ENCODE data around the gene PRKN. TPM values are rescaled to one million over a fixed set of nuclear protein-coding genes. Genes with fewer than 3 reads are reported as not detected.

PRKN gene
- polyA plus RNA-seq, 1 experiment, result 0.71 TPM

GRCh38 chr6:162713974-162714780 lies 13.4 kb downstream of the PRKN start:
- Histone ChIP-seq H3K4me3 (ENCODE audit: low read depth, low read length) (no peak overlapping the region), H3K27me3 (ENCODE audit: control insufficient read depth, insufficient read depth, low read length) (no peaks in the 10 kb centered on the region), H3K36me3 (ENCODE audit: control insufficient read depth, insufficient read depth, low read length) (no peaks in the 10 kb centered on the region)
- CTCF ChIA-PET, result no interaction called here
- DNase-seq (ENCODE audit: low read depth), result no peak
- TF ChIP-seq, protein P1, sequence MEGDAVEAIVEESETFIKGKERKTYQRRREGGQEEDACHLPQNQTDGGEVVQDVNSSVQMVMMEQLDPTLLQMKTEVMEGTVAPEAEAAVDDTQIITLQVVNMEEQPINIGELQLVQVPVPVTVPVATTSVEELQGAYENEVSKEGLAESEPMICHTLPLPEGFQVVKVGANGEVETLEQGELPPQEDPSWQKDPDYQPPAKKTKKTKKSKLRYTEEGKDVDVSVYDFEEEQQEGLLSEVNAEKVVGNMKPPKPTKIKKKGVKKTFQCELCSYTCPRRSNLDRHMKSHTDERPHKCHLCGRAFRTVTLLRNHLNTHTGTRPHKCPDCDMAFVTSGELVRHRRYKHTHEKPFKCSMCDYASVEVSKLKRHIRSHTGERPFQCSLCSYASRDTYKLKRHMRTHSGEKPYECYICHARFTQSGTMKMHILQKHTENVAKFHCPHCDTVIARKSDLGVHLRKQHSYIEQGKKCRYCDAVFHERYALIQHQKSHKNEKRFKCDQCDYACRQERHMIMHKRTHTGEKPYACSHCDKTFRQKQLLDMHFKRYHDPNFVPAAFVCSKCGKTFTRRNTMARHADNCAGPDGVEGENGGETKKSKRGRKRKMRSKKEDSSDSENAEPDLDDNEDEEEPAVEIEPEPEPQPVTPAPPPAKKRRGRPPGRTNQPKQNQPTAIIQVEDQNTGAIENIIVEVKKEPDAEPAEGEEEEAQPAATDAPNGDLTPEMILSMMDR (IDR thresholded peaks at IDR 0.05; ENCODE audit: insufficient read depth, low read depth, low read length), result no peak
- POLR2A ChIA-PET, result no interaction called here

DNA sequence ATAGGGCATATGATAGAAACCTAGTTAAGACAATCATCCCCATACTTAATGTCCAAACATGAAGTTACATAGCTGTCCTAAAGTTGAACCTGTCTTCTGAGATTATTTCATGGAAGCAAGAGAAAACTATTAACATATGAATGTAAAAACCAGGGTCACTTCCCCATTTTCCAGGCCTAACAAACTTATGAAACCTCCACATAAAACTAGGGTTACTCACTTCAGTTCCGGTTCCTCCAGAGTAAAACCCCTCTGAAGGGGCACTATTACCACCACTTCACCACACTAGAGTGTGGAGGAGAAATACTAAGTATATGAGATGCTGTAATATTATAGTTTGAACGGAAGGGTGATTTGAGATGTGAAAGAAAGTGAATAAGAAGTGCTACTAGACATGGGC lies 14.9 kb downstream of the PRKN start:
- H3K4me3 ChIP-seq (ENCODE audit: low read depth, low read length), result no peak overlapping the region
- DNase-seq (ENCODE audit: low read depth), result no peak
- H3K27me3 ChIP-seq (ENCODE audit: control insufficient read depth, insufficient read depth, low read length), result no peaks in the 10 kb centered on the region
- H3K36me3 ChIP-seq (ENCODE audit: control insufficient read depth, insufficient read depth, low read length), result no peaks in the 10 kb centered on the region
- CTCF ChIA-PET, result no interaction called here
- POLR2A ChIA-PET, result no interaction called here
- TF ChIP-seq, protein P1 (IDR thresholded peaks at IDR 0.05; ENCODE audit: insufficient read depth, low read depth, low read length), result no peak

GRCh38 chr6:162711376-162711775 lies 16.2 kb downstream of the PRKN start:
- POLR2A ChIA-PET, result no interaction called here
- Histone ChIP-seq H3K27me3 (ENCODE audit: control insufficient read depth, insufficient read depth, low read length) (no peaks in the 10 kb centered on the region), H3K36me3 (ENCODE audit: control insufficient read depth, insufficient read depth, low read length) (no peaks in the 10 kb centered on the region), H3K4me3 (ENCODE audit: low read depth, low read length) (no peak overlapping the region)
- DNase-seq (ENCODE audit: low read depth), result no peak
- TF ChIP-seq, protein P1 (IDR thresholded peaks at IDR 0.05; ENCODE audit: insufficient read depth, low read depth, low read length), result no peak
- CTCF ChIA-PET, result no interaction called here

- TF ChIP-seq, protein P1 (IDR thresholded peaks at IDR 0.05; ENCODE audit: insufficient read depth, low read depth, low read length), result no peak
- no peaks in the 10 kb centered on the region for H3K36me3 ChIP-seq (ENCODE audit: control insufficient read depth, insufficient read depth, low read length)
- DNase-seq (ENCODE audit: low read depth), result no peak
- ChIA-PET POLR2A (no interaction called here), CTCF (no interaction called here)
- no peak overlapping the region for H3K4me3 ChIP-seq (ENCODE audit: low read depth, low read length)
- H3K27me3 ChIP-seq (ENCODE audit: control insufficient read depth, insufficient read depth, low read length), result no peaks in the 10 kb centered on the region
Measured at GRCh38 chr6:162710936-162711335, 16.6 kb downstream of the PRKN start.

GRCh38 chr6:162710419-162710818 lies 17.1 kb downstream of the PRKN start:
- TF ChIP-seq, protein P1 (IDR thresholded peaks at IDR 0.05; ENCODE audit: insufficient read depth, low read depth, low read length), result no peak
- ChIA-PET CTCF (no interaction called here), POLR2A (no interaction called here)
- DNase-seq (ENCODE audit: low read depth), result no peak
- no peaks in the 10 kb centered on the region for H3K36me3 ChIP-seq (ENCODE audit: control insufficient read depth, insufficient read depth, low read length)
- H3K4me3 ChIP-seq (ENCODE audit: low read depth, low read length), result no peak overlapping the region
- H3K27me3 ChIP-seq (ENCODE audit: control insufficient read depth, insufficient read depth, low read length), result no peaks in the 10 kb centered on the region
